ENCODE measurements around the gene MRFAP1L1.

MRFAP1L1 gene

GRCh38 chr4:6724421-6725111 lies 14.9 kb upstream of the MRFAP1L1 start:
- no peak overlapping the region for H3K9ac ChIP-seq (ENCODE audit: low read depth, low read length)
- no peak overlapping the region for H3K4me3 ChIP-seq (ENCODE audit: low read depth, low read length)
- no peak overlapping the region for H3K27ac ChIP-seq (ENCODE audit: low read depth, low read length)
- no peaks in the 10 kb centered on the region for H3K4me1 ChIP-seq (ENCODE audit: control insufficient read depth, insufficient read depth, low read length)
- H3K36me3 ChIP-seq (ENCODE audit: control insufficient read depth, insufficient read depth, low read length), result no peaks in the 10 kb centered on the region
- H3K9me3 ChIP-seq (ENCODE audit: control insufficient read depth, insufficient read depth, low read length), result no peaks in the 10 kb centered on the region
- H3K27me3 ChIP-seq (ENCODE audit: control insufficient read depth, insufficient read depth, low read length), result no peaks in the 10 kb centered on the region

DNA sequence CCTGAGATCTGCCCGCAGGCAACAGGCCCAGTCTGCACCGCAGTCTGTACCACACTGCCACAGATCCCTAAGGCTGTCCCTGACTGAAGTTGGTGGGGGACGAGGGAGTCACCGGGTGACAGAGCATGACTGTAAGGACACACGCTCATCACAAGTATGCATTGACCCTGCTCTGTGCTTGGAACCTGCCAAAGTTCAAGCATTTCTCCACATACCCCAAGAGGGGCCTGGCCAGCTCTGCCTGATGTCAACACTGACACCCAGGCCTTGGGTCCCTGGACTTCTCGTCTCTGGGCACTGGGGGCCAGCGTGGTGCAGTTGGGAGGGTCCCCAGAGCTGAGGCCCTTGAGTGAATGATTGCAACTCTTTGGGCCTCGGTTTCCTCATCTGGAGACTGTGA lies 14.2 kb upstream of the MRFAP1L1 start:
- Histone ChIP-seq H3K36me3 (ENCODE audit: control insufficient read depth, insufficient read depth, low read length) (no peaks in the 10 kb centered on the region), H3K4me1 (ENCODE audit: control insufficient read depth, insufficient read depth, low read length) (no peaks in the 10 kb centered on the region), H3K9ac (ENCODE audit: low read depth, low read length) (no peak overlapping the region), H3K27me3 (ENCODE audit: control insufficient read depth, insufficient read depth, low read length) (no peaks in the 10 kb centered on the region), H3K4me3 (ENCODE audit: low read depth, low read length) (no peak overlapping the region), H3K9me3 (ENCODE audit: control insufficient read depth, insufficient read depth, low read length) (no peaks in the 10 kb centered on the region), H3K27ac (ENCODE audit: low read depth, low read length) (no peak overlapping the region)

- no peaks in the 10 kb centered on the region for H3K27me3 ChIP-seq (ENCODE audit: control insufficient read depth, insufficient read depth, low read length)
- H3K36me3 ChIP-seq (ENCODE audit: control insufficient read depth, insufficient read depth, low read length), result no peaks in the 10 kb centered on the region
Observed at GRCh38 chr4:6722891-6723290, 13.2 kb upstream of the MRFAP1L1 start.

GRCh38 chr4:6721121-6721520 lies 11.5 kb upstream of the MRFAP1L1 start:
- H3K4me1 ChIP-seq (ENCODE audit: control insufficient read depth, insufficient read depth, low read length), result peaks cover 8% of the 10 kb centered on the region; the same call in 1 of the 2 replicates
- no peak overlapping the region for H3K4me3 ChIP-seq (ENCODE audit: low read depth, low read length)
- H3K27me3 ChIP-seq (ENCODE audit: control insufficient read depth, insufficient read depth, low read length), result no peaks in the 10 kb centered on the region
- H3K27ac ChIP-seq (ENCODE audit: low read depth, low read length), result no peak overlapping the region
- no peak overlapping the region for H3K9ac ChIP-seq (ENCODE audit: low read depth, low read length)
- H3K9me3 ChIP-seq (ENCODE audit: control insufficient read depth, insufficient read depth, low read length), result no peaks in the 10 kb centered on the region
- no peaks in the 10 kb centered on the region for H3K36me3 ChIP-seq (ENCODE audit: control insufficient read depth, insufficient read depth, low read length)

More at GRCh38 chr4:6722891-6723290, 13.2 kb upstream of the MRFAP1L1 start:
- Histone ChIP-seq H3K4me3 (ENCODE audit: low read depth, low read length) (no peak overlapping the region), H3K9me3 (ENCODE audit: control insufficient read depth, insufficient read depth, low read length) (no peaks in the 10 kb centered on the region), H3K9ac (ENCODE audit: low read depth, low read length) (no peak overlapping the region), H3K27ac (ENCODE audit: low read depth, low read length) (no peak overlapping the region), H3K4me1 (ENCODE audit: control insufficient read depth, insufficient read depth, low read length) (no peaks in the 10 kb centered on the region)

GRCh38 chr4:6720202-6720699 lies 10.6 kb upstream of the MRFAP1L1 start:
- no peaks in the 10 kb centered on the region for H3K9me3 ChIP-seq (ENCODE audit: control insufficient read depth, insufficient read depth, low read length)
- H3K4me1 ChIP-seq (ENCODE audit: control insufficient read depth, insufficient read depth, low read length), result peaks cover 11% of the 10 kb centered on the region
- H3K27ac ChIP-seq (ENCODE audit: low read depth, low read length), result no peak overlapping the region
- no peak overlapping the region for H3K4me3 ChIP-seq (ENCODE audit: low read depth, low read length)
- H3K27me3 ChIP-seq (ENCODE audit: control insufficient read depth, insufficient read depth, low read length), result no peaks in the 10 kb centered on the region
- H3K36me3 ChIP-seq (ENCODE audit: control insufficient read depth, insufficient read depth, low read length), result no peaks in the 10 kb centered on the region
- H3K9ac ChIP-seq (ENCODE audit: low read depth, low read length), result no peak overlapping the region

DNA sequence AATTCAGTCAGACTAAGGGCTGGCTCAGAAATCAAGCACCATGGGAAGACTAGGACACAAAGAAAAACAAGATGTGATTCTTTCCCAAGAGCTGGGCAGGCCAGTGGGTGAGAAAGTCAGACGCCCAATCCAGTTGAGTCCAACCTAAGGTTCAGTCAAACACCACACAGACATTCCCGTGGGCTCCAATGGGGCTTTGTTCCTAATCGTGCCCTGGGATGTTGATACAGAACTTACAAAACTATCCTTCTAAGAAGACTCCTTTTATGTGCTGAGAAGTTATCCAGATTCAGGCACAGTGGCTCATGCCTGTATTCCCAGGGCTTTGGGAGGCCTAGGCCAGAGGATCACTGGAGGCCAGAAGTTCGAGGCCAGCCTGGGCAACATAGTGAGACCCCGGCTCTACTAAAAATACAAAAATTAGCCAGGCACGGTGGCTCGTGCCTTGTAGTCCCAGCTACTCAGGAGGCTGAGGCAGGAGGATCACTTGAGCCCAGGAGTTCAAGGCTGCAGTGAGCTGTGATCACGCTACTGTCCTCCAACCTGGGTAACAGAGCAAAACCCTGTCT lies 10.0 kb upstream of the MRFAP1L1 start:
- Histone ChIP-seq H3K36me3 (ENCODE audit: control insufficient read depth, insufficient read depth, low read length) (no peaks in the 10 kb centered on the region), H3K9me3 (ENCODE audit: control insufficient read depth, insufficient read depth, low read length) (no peaks in the 10 kb centered on the region), H3K27me3 (ENCODE audit: control insufficient read depth, insufficient read depth, low read length) (no peaks in the 10 kb centered on the region), H3K27ac (ENCODE audit: low read depth, low read length) (no peak overlapping the region), H3K4me3 (ENCODE audit: low read depth, low read length) (no peak overlapping the region), H3K4me1 (ENCODE audit: control insufficient read depth, insufficient read depth, low read length) (peaks cover 11% of the 10 kb centered on the region), H3K9ac (ENCODE audit: low read depth, low read length) (no peak overlapping the region)

- no peaks in the 10 kb centered on the region for H3K36me3 ChIP-seq (ENCODE audit: control insufficient read depth, insufficient read depth, low read length)
- H3K4me1 ChIP-seq (ENCODE audit: control insufficient read depth, insufficient read depth, low read length), result peaks cover 11% of the 10 kb centered on the region
Observed at GRCh38 chr4:6718932-6719610, 9.4 kb upstream of the MRFAP1L1 start.

DNA sequence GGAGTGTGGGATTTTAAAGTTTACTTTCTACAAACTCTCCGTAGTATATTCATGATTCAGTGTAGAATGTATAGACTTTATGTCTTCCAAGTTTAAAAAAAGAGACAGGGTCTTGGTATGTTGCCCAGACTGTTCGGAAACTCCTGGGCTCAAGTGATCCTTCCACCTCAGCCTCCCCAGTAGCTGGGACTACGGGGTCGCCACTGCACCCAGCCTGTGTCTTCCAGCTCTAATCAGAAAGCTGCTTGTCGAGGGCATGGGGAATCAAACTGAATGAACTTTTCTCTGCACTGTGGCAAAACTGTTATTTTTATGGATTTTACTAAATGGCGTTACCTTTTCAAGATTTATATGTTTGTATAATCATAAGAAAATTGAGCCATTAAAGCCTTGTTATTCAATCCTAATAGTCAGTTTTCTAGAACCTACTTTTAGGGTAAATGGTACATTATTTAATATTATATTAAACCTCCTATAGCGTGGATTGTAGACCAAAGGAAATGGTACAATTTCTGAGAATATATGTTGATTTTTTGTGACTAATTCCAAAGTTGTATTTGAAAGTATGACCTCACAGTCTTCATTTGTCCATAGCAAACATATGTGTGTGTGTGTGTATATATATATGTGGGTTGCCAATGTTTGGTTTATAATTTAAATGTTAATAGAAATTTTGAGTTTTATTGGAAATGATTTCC lies 7.4 kb upstream of the MRFAP1L1 start:
- H3K27ac ChIP-seq (ENCODE audit: low read depth, low read length), result no peak overlapping the region
- H3K27me3 ChIP-seq (ENCODE audit: control insufficient read depth, insufficient read depth, low read length), result 0 out of 2 replicates have a peak, but pooled peaks cover 2% of the 10 kb centered on the region
- H3K9me3 ChIP-seq (ENCODE audit: control insufficient read depth, insufficient read depth, low read length), result no peaks in the 10 kb centered on the region
- peaks cover 11% of the 10 kb centered on the region for H3K4me1 ChIP-seq (ENCODE audit: control insufficient read depth, insufficient read depth, low read length)
- H3K36me3 ChIP-seq (ENCODE audit: control insufficient read depth, insufficient read depth, low read length), result no peaks in the 10 kb centered on the region
- H3K9ac ChIP-seq (ENCODE audit: low read depth, low read length), result peak overlapping the region; percentile 63
- H3K4me3 ChIP-seq (ENCODE audit: low read depth, low read length), result peak overlapping the region; percentile 75

More at GRCh38 chr4:6718932-6719610, 9.4 kb upstream of the MRFAP1L1 start:
- no peak overlapping the region for H3K4me3 ChIP-seq (ENCODE audit: low read depth, low read length)
- no peak overlapping the region for H3K9ac ChIP-seq (ENCODE audit: low read depth, low read length)
- H3K27ac ChIP-seq (ENCODE audit: low read depth, low read length), result no peak overlapping the region
- no peaks in the 10 kb centered on the region for H3K9me3 ChIP-seq (ENCODE audit: control insufficient read depth, insufficient read depth, low read length)
- 0 out of 2 replicates have a peak, but pooled peaks cover 1% of the 10 kb centered on the region for H3K27me3 ChIP-seq (ENCODE audit: control insufficient read depth, insufficient read depth, low read length)

DNA sequence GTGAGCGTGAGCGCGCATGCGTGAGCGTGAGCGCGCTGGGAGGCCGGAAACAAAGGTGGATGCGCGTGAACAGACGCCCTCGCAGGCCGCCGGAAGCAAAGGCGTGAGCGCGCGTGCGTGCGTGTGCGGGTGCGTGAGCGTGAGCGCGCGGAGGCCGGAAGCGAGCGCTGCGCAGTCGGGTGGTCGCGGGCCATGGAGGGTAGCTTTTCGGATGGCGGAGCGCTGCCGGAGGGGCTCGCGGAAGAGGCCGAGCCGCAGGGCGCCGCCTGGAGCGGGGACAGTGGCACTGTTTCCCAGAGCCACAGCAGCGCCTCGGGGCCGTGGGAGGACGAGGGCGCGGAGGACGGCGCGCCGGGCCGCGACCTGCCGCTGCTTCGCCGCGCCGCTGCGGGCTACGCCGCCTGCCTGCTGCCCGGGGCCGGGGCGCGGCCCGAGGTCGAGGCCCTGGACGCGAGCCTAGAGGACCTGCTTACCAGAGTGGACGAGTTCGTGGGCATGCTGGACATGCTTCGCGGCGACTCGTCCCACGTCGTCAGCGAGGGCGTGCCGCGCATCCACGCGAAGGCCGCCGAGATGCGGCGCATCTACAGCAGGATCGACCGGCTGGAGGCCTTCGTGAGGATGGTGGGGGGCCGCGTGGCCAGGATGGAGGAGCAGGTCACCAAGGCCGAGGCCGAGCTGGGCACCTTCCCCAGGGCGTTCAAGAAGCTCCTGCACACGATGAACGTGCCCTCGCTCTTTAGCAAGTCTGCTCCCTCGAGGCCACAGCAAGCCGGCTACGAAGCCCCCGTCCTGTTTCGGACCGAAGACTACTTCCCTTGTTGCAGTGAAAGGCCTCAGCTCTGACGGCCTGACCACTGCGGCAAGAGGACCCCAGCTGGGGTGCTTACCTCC lies 6.6 kb upstream of the MRFAP1L1 start, which contains the start of gene BLOC1S4:
Gene BLOC1S4, plus strand, starts transcription at position 157 of the 894 bp plus-strand sequence. Its CDS starts 36 bp downstream, at position 193.
- Histone ChIP-seq H3K9ac (ENCODE audit: low read depth, low read length) (peak within 1 kb of the TSS; percentile 63), H3K4me3 (ENCODE audit: low read depth, low read length) (peak within 1 kb of the TSS; percentile 75), H3K4me1 (ENCODE audit: control insufficient read depth, insufficient read depth, low read length) (peaks cover 11% of the 10 kb centered on the region), H3K36me3 (ENCODE audit: control insufficient read depth, insufficient read depth, low read length) (no peaks in the 10 kb centered on the region), H3K27ac (ENCODE audit: low read depth, low read length) (no peak within 1 kb of the TSS), H3K9me3 (ENCODE audit: control insufficient read depth, insufficient read depth, low read length) (no peaks in the 10 kb centered on the region), H3K27me3 (ENCODE audit: control insufficient read depth, insufficient read depth, low read length) (0 out of 2 replicates have a peak, but pooled peaks cover 3% of the 10 kb centered on the region)

DNA sequence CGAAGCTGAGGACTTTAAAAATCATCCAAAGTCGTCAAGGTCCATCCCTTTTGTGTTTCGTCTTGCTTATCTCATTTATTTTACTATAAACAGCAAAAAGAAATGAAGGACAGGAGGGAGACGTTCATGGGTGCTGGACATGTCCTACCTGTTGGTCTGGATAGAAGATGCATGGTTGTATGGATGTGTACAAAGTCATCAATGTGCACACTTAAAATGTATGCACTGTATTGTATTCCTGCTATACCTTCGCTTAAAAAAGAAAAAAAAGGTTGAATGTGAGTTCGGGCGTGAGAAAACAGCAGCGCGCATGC lies 6.0 kb upstream of the MRFAP1L1 start:
- Histone ChIP-seq H3K9ac (ENCODE audit: low read depth, low read length) (no peak overlapping the region), H3K27me3 (ENCODE audit: control insufficient read depth, insufficient read depth, low read length) (peaks cover 9% of the 10 kb centered on the region; the same call in 1 of the 2 replicates), H3K4me1 (ENCODE audit: control insufficient read depth, insufficient read depth, low read length) (peaks cover 11% of the 10 kb centered on the region), H3K36me3 (ENCODE audit: control insufficient read depth, insufficient read depth, low read length) (no peaks in the 10 kb centered on the region), H3K4me3 (ENCODE audit: low read depth, low read length) (peak overlapping the region; percentile 75), H3K27ac (ENCODE audit: low read depth, low read length) (no peak overlapping the region), H3K9me3 (ENCODE audit: control insufficient read depth, insufficient read depth, low read length) (no peaks in the 10 kb centered on the region)

Data from HUES48 (cell line).